ENCODE data around the gene ITPR3. TPM values are rescaled to one million over a fixed set of nuclear protein-coding genes. Genes with fewer than 3 reads are reported as not detected.

Gene ITPR3
- 100 to 1,000 TPM in 2 of 4 donors, 10 to 100 TPM in 2; 76.8 to 101 (median 93.9) TPM for total RNA-seq

DNA sequence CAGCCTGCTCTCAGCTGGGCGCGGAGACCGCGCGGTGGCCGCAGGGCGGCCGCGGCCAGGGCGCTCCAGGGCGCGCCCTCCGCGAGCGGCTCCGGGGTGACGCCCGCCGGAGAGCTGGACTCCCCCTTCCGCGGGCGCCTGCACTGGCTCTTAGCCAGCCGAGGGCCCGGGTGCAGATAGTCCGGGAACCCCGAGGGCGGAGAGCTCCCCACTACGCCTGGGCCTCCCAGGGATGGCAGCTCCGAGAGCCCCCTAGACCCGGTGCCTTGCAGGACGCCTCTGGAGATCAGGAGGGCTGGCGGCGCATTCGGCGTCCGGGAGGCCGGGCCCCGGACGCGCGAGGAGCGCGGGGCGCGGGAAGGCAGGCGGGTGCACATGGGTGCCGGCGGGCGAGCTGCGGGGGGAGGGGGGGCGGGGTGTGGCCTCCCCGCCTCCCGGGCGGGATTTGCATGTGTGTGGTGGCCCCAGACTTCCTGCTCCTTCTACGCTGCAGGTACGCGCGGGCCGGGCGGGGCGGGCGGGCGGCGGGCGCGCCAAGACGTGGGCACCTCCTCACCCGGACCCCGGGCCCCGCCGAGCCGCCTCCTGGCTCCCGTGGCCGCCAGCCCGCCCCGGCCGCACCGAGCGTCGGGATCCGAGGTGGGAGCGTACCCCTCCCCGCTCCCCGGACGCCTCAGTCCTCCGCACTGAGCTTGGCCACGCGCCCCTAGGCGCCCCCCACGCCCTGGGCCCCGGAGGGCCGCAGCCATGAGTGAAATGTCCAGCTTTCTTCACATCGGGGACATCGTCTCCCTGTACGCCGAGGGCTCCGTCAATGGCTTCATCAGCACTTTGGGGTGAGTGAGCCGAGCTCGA, at the start of gene ITPR3:
Gene ITPR3 (plus strand): TSS at position 467 of the 855 bp plus-strand sequence. CDS start 281 bp downstream, at position 748.
- Histone ChIP-seq H3K27me3 (no peaks in the 10 kb centered on the region), H3K27ac (peak within 1 kb of the TSS; percentile 86 to 98 (median 94)), H3K36me3 (peaks cover 0 to 5% (median 0%) of the 10 kb centered on the region in 3 donors), H3K4me3 (peak within 1 kb of the TSS; percentile 54 to 92 (median 78)), H3K9me3 (no peaks in the 10 kb centered on the region), H3K4me1 (peaks cover 0 to 62% (median 44%) of the 10 kb centered on the region in 4 donors)
- WGBS, 2 donors = 0% methylated on average over 22 of the region's 99 CpGs; no CpG with 5 or more reads in 1 of the 2 donors
- TF ChIP-seq EP300 (IDR thresholded peaks at IDR 0.05) (no peak), POLR2A (IDR thresholded peaks at IDR 0.05) (peak in 1 of 2 donors; percentile 8)
- no peak for DNase-seq (ENCODE audit: low spot score in 2 of 2)

DNA sequence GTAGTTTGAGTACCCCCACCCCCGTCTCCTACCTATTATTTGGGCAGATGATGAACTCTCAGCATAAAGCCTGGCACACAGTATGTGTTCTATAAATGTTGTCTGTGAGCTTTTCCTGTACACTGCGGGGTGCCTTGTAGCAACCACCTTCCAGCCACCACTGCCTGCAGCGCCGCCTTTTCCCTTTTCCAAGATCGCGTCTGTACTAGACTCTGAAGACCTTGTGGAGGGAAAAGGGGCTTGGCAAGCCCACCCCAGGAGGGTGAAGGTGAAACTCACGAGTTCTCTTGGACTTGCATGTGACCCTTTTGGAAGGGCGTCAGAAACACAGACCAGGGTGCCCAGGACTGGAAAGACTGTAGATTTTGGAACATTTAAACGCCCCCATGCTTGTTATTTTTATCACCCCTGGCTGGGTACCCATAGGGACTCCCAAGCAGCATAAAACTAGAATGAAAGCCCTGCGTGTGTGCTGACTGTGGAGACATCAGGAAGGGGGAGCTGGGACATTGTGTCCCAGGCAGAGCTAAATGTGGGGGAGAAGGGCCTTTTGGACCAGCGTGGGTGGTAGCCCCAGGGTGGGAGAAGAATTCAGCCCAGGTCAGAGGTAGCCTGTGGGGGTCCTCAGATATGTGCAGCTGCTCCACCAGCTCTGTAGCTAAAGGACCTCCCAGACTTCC, 49.3 kb upstream of the ITPR3 start:
- DNase-seq (ENCODE audit: low spot score in 2 of 2) = no peak
- Histone ChIP-seq H3K27me3 (no peaks in the 10 kb centered on the region), H3K36me3 (peaks cover 4 to 36% (median 21%) of the 10 kb centered on the region in 3 donors), H3K27ac (peak overlapping the region; percentile 70 to 91 (median 90)), H3K4me3 (peak overlapping the region; percentile 44 to 83 (median 74)), H3K9me3 (no peaks in the 10 kb centered on the region), H3K4me1 (peaks cover 0 to 27% (median 5%) of the 10 kb centered on the region in 4 donors)
- TF ChIP-seq EP300 (IDR thresholded peaks at IDR 0.05) (peak in 1 of 2 donors; percentile 67), POLR2A (IDR thresholded peaks at IDR 0.05) (no peak)
- TF ChIP-seq, protein P1, sequence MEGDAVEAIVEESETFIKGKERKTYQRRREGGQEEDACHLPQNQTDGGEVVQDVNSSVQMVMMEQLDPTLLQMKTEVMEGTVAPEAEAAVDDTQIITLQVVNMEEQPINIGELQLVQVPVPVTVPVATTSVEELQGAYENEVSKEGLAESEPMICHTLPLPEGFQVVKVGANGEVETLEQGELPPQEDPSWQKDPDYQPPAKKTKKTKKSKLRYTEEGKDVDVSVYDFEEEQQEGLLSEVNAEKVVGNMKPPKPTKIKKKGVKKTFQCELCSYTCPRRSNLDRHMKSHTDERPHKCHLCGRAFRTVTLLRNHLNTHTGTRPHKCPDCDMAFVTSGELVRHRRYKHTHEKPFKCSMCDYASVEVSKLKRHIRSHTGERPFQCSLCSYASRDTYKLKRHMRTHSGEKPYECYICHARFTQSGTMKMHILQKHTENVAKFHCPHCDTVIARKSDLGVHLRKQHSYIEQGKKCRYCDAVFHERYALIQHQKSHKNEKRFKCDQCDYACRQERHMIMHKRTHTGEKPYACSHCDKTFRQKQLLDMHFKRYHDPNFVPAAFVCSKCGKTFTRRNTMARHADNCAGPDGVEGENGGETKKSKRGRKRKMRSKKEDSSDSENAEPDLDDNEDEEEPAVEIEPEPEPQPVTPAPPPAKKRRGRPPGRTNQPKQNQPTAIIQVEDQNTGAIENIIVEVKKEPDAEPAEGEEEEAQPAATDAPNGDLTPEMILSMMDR (IDR thresholded peaks at IDR 0.05) = no peak
- WGBS, 2 donors = 48 to 51% methylated on average over 11 of the region's 11 CpGs

DNA sequence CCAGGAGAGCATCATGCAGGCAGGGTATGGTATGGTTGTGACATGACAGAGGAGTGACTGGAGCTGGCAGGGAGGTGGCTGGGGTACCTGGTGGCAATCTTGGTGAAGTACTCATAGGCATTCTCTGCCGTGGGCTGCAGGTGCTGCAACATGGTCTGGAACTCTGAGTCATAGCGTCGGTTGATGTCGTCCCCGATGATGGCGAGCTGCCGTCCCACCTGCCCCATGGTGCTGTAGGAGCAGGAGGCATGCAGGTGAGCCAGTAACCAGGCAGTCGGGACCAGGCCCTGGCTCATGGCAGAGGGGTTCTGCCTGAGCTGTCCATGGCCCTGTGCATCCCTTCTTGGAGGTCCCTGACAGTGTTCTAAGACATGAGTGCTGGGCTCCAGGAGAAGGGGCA, 45.9 kb upstream of the ITPR3 start:
- peaks cover 4 to 47% (median 21%) of the 10 kb centered on the region in 3 donors for H3K36me3 ChIP-seq

DNA sequence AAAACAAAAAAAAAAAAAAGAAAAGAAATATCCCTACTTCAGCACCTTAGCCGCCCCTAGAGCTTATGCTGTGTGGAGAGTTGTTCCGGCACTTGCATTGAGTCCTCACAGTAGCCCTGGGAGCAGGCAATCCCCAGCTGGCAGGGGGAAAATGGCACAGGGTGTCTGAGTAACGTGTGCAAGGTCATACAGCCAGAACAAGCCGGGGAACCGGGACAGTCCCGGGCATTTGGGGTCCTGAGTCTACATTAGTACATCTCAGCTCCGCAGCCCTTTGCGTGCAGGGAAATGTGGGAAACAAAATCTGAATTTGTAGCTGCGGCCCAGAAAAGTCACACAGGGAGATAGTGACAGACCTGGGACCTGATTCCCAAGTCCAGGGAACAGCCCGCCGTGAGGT, 44.5 kb upstream of the ITPR3 start:
- WGBS, 2 donors = 84 to 88% methylated on average over 11 of the region's 11 CpGs
- Histone ChIP-seq H3K9me3 (no peaks in the 10 kb centered on the region), H3K27ac (peak overlapping the region in 3 of 4 donors; percentile 55 to 93 (median 91)), H3K4me1 (peaks cover 0 to 45% (median 21%) of the 10 kb centered on the region in 4 donors), H3K27me3 (no peaks in the 10 kb centered on the region), H3K4me3 (no peak overlapping the region), H3K36me3 (peaks cover 4 to 47% (median 21%) of the 10 kb centered on the region in 3 donors)
- TF ChIP-seq EP300 (IDR thresholded peaks at IDR 0.05) = no peak
- TF ChIP-seq, protein P1 (IDR thresholded peaks at IDR 0.05) = no peak
- no peak for TF ChIP-seq POLR2A (IDR thresholded peaks at IDR 0.05)
- no peak for DNase-seq (ENCODE audit: low spot score in 2 of 2)

More for the DNA sequence above, 45.9 kb upstream of the ITPR3 start:
- DNase-seq (ENCODE audit: low spot score in 2 of 2) = no peak
- H3K9me3 ChIP-seq = no peaks in the 10 kb centered on the region
- no peaks in the 10 kb centered on the region for H3K27me3 ChIP-seq
- peaks cover 0 to 49% (median 19%) of the 10 kb centered on the region in 4 donors for H3K4me1 ChIP-seq
- no peak overlapping the region for H3K27ac ChIP-seq
- no peak overlapping the region for H3K4me3 ChIP-seq
- 86 to 96% methylated on average over 8 of the region's 8 CpGs for WGBS, 2 donors
- TF ChIP-seq, protein P1 (IDR thresholded peaks at IDR 0.05) = no peak
- TF ChIP-seq EP300 (IDR thresholded peaks at IDR 0.05) (no peak), POLR2A (IDR thresholded peaks at IDR 0.05) (no peak)

DNA sequence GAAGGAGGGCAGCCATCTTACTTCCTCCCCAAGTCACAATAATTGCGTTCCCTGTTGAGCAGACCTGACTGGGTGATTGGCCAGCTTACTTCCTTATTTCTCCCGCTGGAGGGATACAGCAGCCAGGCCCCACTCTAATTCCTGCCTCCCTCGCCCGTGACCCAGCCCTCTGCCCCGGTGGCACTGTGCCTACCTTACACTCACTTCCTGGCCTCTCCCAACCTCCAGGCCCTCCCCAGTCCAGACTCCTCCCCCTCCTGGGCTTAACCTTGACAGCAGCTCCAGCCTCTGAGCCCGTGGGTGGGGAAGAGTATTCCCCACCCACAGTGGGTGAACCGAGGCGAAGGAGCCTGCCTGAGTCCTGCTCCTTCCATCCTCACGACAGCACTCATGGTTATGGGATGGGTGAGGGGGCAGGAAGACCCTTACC, 44.0 kb upstream of the ITPR3 start:
- no peak overlapping the region for H3K4me3 ChIP-seq
- peaks cover 0 to 40% (median 19%) of the 10 kb centered on the region in 4 donors for H3K4me1 ChIP-seq
- TF ChIP-seq EP300 (IDR thresholded peaks at IDR 0.05) (peak in 1 of 2 donors; percentile 15), POLR2A (IDR thresholded peaks at IDR 0.05) (no peak)
- TF ChIP-seq, protein P1 (IDR thresholded peaks at IDR 0.05) = no peak
- DNase-seq (ENCODE audit: low spot score in 2 of 2) = no peak
- no peaks in the 10 kb centered on the region for H3K27me3 ChIP-seq
- peaks cover 4 to 47% (median 21%) of the 10 kb centered on the region in 3 donors for H3K36me3 ChIP-seq
- 55 to 63% methylated on average over 5 to 9 of the region's 9 CpGs for WGBS, 2 donors
- no peaks in the 10 kb centered on the region for H3K9me3 ChIP-seq
- peak overlapping the region in 3 of 4 donors; percentile 55 to 93 (median 91) for H3K27ac ChIP-seq
